Kidney capillary endothelial cell (primary cell): ENCODE data around the gene LIN28B.
"Not testable (repeated sequence)": the region's sequence is repeated elsewhere in the genome, so short reads cannot be mapped to it uniquely, and the experiment has no call there.

Source experiments
- DNase-seq: peaks from one replicate; pipeline ENCODE4 v3.0.0-alpha.2; 2018; ENCODE audit warnings: low spot score

The LIN28B gene

DNA sequence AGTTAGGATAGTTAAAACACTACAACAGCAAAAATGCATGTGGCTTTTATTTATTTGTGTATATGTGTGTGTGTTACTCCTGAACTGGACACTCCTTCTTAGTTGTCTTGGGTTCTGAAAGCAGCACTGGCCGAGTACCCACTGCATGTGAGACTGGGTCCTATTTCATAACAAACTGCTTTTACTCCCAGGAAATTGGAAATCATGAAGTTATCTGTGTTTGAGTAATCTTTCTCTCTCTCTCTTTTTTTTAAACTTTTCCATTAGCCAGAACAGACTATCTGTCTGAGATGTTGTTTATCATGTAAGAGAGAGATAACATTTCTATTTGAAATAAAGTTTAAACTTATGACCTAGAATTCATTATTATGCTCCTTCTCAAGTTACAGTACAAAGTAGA lies 110.4 kb downstream of the LIN28B start:
- DNase-seq: no peak

DNA sequence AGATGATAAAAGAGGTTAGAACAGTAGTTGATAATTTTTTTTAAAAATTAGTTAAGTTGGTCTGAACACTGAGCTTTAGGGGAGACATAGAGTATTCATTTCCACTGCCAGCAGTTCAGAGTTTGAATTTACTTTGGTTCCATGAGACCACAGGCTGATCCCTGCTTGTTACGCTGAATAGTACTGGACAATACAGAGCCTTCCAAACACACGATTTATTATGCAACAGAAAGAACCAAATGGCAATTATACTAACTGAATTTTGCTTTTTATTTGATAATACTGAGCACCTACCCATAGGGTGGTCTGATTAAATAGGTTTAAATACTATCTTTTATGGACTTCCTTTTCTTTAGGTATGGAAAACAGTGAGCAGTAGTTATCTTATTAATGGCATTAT lies 111.5 kb downstream of the LIN28B start:
- no peak for DNase-seq

DNA sequence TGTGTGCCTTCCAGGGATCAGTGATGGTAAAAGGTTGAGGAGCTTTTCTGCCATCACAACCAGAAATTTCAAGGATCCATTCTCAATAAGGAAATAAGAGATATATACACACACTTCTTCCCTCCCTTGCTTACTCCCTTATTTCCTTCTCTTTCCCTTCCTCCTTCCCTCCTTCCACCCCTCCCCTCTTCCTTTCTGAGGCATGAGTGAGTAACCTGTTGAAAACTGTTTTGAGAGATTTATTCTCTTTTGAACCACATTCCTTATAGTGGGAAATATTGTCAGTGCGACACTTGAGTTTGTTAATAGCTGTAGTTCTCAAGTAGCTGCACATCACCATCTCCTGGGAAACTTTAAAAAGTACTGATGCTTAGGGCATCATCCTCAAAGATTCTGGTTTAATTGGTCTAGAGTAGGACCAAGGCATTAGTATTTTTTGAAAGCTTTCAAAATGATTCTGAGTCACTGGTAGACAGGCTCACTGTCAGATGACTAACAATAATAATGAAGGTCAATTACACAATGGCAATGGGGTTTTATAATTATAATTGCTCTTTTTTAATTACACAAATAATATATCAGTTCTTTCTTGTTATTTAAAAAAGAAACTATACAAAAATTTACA lies 113.0 kb downstream of the LIN28B start:
- DNase-seq: no peak

DNA sequence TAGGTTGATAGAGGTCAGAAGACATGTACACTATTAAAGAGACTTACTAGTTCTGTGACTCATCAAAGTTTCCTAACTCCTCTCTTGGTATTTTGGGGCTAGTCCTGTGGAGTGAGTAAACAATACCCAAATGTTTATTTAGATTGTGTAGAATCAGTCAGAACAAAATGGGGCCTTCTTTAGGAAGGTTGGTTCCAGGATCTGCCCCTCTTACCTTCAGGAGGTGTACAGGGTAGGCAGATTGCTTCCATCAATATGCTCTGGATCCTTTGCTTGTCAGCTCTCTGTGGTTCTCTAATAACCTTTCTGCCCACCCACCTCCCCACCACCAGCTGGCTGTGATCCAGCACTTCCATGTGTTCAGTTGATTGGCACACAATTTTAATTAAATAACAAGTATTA lies 115.9 kb downstream of the LIN28B start:
- no peak for DNase-seq

DNA sequence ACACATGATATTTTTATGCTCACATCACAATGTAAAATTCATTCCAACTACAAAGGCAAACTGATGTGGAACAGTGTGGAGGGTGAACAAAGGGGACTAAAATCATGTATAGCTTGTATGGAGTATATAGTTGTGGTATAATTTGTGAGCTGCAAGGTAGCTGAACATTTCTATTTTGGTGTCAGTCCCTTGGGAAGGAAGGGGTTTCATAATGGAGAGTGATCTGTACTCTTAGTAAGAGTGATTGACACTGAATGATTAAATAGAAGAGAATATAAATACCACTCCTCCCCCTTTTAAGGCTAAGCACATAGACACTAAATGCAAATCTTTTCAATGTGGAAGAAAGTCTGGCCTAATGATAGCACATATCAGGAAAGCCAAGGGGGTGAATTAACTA lies 118.3 kb downstream of the LIN28B start:
- DNase-seq: no peak

DNA sequence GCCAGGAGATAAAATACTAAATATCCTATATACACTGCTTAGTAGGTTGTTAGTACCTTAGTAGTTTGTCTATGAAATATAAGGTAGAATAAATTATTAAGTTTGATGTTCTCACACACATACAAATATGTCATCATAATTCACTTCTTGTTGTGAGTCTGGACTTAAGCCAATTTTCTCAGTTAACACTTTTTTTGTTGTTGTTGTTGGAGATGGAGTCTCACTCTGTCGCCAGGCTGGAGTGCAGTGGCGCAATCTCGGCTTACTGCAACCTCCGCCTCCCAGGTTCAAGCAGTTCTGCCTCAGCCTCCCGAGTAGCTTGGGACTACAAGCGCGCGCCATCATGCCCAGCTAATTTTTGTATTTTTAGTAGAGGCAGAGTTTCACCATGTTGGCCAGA lies 119.5 kb downstream of the LIN28B start:
- DNase-seq: not testable (repeated sequence)

DNA sequence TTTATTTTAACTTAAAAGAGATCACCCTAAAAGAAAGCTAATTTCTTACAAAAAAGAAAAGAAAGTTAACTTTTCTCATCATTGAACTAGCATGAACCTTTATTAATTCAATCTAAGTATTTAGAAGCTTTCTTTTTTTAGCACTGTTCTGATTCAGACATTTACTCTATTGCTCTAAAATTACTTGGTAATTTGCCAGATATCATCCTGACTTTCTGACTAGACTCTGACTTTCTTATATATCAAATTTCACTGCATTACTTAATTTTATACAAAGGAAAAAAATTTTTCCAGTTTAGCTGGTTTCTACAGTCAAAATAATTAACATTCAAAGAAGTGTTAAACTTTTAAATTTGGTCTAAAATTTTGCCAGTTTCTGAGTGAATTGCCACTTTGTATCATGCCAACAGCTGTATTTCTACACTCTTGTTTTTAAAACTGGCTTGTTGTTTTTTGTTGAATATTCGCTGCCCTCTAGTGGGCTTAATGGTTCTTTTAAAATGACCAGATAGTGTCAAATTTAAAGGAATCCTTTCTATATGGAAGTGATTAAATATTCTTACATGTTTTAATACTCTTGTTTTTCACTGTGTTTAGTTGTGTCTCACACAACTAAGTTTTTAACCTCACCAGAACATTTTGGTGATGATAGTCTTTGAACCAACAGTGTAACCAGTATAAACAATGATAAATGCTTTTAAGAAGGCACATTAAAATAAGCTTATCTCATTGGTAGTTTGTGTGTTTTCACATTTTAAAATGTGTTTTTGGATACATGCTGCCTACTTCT lies 120.9 kb downstream of the LIN28B start:
- peak; percentile 58 for DNase-seq

DNA sequence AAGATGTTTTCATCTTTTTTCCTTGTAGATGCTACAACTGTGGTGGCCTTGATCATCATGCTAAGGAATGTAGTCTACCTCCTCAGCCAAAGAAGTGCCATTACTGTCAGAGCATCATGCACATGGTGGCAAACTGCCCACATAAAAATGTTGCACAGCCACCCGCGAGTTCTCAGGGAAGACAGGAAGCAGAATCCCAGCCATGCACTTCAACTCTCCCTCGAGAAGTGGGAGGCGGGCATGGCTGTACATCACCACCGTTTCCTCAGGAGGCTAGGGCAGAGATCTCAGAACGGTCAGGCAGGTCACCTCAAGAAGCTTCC lies 121.4 kb downstream of the LIN28B start:
- no peak for DNase-seq

DNA sequence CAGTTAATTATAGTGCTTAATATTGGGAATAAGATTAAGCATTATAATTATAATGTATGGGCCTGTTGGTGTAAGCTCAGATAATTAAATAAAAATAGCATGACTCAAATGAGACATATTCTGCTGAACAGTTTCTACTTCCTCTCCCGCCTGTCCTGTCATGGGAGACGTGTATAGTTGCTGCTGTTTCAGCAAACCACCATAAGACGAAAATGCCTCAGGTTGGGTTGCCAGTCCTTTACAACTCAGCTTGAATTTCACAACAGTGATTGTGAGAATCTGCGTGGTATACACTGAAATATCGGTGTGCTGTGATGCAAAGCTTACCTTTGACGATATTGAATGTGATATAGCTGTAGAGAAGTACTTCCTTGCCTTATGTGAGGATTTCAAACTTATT lies 123.4 kb downstream of the LIN28B start:
- DNase-seq: no peak

DNA sequence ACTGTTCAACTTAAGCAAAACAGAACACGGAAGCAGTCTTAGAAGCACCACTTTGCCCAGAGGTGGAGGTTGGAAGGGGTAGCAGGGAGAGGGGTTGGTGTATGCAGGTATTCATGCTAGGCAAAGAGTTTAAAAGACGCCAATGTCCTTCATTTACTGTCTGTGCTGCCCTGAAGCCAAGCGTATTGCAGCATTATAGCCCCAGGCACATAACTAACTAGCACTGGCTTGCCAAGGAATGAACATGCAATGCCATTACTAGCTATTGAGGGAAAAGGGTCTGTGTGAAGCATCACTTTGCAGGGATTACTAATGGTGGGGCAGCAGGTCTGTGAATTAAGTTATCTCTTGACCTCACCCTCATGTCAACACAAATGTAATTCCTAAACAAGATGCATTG lies 124.8 kb downstream of the LIN28B start:
- not testable (repeated sequence) for DNase-seq

DNA sequence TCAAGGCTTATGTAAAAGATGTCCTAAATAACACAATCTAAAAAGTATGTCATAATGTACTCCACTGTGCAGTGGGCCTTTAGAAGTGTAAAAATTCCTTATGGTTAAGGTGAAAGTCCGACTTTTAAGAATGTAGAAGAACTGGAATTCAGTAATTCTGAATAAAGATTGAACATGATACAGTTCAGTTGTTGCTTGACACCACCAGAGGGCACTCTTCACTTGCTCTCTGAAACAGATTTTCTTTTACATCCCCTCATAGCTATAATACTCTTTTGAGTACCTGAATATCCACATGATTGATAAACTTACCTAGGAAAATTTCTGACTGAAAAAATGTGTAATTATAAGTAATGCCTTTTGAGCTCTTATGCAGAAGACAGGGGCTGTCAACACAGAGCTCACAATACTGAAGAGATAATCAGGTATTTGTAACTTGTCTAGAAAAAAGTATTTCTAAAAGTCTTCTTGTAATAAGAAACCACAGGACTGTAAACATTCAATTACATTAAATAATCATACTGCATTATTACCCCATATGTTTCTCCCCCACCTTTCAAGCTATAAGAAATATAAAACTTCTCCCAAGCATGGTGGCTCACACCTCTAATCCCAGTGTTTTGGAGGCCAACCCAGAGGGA lies 130.8 kb downstream of the LIN28B start:
- DNase-seq: peak; percentile 58

DNA sequence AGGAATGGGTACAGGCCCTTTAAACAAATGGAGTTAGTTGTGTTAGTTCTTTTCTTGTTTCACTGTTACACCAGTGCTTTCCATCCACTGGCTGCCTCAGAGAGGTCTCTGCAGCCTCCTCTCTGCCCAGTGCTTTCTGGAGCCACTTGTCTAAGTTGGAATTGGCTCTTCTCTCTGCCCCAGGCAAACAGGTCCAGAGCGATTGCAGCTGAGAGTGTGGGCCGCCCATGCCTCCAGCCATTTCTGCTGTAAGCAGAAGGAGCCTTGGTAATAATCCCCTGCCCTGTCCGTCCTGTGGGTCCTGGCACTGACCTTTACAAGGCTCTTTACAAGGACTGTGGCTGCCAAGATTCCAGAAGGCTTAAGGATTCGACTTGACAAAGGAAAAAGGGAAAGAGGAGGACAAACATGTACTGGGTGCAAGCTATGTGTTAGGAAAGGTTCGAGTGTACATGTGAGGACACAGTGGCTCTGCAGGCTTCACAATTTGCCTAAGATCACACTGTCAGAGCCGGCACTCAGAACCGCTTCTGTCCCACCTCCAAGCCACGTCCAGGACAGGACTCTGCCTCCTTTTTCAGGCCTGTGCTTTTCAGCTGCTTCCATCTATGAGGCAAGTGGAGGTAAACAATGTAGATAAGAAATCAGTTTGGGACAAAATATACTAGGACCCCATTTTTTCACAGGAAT lies 134.4 kb downstream of the LIN28B start:
- no peak for DNase-seq

DNA sequence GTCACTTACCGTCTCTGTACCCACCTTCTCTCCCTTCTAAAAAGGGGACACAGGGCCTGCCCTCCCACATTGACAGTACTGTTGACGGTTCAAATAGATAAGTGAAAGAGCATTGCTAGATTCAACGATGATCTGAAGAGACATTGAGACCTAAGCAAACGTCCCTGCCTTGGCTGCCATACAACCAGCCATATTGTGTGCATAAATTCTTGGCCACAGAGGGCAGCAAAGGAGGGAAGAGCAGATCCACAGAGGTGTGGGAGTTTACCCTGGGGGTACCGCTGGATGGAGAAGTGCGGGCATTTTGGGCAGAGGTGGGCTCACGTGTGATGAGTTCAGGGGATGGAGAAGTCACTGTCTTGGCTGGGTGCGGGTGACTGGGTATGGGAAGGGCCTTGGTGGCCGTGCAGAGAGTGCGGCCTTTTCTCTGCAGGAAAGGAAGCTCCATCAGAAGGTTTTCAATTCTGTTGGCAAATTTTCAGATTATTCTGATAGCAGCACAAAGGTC lies 137.3 kb downstream of the LIN28B start:
- DNase-seq: no peak

DNA sequence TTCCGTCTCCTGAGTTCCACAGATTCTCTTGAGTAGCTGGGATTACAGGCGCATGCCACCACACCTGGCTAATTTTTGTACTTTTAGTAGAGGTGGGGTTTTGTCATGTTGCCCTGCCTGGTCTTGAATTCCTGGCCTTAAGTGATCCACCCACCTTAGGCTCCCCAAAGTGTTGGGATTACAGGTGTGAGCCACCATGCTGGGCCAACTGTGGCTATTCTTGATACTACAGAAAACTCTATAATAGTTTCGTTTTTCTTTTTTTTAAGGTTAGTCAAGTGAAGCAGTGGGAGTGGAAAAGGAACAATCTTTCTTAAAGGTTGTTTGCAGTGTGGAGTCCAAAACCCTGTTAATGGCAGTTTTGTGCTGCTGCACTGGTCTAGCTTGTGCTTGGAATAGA lies 138.2 kb downstream of the LIN28B start:
- DNase-seq: no peak

DNA sequence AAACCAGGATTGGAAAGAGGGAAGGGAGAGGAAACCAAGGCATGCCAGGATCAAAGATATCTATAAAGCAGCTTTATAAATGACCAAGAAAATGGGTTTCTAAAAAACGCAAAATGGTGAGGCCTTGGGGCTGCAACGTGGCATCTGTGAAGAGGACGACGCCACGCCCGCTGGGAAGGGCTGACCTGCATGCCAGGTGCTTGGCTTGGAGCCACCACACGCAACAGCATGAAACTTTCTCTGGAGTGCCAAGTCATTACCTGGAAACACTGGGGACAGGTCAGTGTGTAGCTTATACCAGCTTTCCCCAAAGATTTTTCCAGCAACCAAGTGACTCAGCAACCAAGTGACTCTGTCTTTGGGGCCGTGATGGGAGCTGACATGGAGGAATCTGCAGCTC lies 140.4 kb downstream of the LIN28B start:
- no peak for DNase-seq

DNA sequence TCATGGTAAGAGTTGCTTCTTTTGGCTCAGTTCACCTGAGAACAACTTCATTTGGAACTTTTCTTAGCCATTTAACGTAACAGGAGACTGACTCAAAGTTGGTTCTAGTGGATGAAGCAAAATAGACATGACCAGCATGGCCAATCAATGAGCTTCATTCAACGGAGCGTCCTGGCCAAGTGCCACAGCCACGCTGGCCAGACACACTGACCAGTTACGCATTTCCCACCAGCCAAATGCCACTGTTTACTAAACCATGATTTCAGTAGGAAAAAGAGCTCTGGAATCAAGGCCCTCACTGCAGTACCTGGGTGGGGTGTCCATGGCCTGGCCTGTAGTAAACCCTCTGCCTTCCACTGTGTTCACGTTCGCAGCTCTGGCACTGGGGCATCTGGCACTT lies 142.5 kb downstream of the LIN28B start:
- no peak for DNase-seq

DNA sequence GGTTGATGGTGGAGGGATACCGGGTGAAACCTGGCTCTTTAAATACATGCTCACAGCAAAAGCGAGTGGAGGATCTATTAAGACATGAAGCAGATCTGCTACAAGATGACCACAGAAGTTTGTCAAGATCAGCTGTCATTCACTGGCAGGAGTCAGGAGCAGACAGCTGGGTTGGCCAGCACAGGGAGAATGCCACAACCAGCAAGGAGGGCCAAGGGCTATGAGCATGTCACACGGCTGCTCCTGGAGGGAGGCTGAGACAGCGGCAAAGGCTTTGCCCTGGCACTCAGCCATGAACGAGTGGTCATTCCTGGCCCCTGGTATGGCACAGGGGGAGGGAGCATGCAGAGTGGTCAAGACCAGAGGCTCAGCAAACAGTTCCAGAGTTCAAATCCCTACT lies 145.3 kb downstream of the LIN28B start:
- DNase-seq: no peak

DNA sequence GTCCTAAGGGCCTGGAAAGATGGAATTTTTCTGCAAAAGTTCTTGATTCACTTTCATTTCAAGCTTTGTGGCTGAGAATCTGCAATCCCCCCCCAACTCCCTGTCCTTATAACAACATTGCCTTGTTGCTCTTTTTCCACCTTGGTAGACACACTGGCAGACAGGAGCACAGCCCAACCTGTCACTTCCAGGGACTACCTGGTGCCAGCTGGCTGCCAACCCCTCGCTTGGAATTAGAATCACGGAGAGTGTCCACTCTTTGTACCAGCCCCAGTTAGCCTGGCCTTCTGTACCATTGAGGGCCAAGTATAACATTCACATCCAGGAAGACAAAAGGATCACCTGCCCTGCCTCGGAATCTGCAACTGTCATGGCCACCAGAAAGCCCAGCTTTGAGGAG lies 148.2 kb downstream of the LIN28B start:
- DNase-seq: no peak

DNA sequence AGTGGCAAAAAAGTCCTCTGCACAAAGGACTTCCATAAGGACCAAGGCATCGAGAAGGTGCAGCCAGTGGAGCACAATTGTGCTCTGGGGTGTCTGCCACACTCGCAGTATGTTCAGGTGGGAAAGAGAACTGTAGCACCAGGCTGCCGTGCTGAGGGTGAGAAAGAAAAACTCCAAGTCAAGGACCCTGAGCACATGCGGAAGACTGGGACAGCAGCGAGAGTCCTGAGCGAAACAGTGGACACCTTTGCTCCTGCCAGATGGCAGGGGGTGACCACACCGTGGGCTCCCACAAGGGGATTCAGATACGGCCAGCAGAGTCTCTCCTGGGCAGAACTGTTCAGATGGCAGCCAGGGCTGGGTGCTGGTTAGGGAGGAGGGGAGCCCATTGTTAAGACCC lies 149.4 kb downstream of the LIN28B start:
- no peak for DNase-seq

DNA sequence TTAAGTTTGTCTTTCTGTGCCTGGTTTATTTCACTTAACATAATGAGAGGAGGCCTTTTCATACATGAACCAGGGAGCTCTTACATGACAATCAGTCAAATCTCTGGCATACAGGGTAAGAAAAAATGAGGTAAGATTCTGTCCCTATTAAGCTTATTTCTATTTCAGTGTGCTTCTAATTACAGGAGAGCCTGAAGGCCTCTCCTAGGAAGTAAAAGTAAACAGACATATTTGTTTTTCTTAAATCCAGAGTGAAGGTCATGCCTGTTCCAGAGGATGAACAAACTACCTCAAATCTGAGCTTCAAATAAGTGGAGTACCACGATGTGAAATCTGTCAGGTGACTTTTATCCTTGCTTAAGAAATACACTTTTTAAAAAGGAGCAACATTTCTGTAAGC lies 150.3 kb downstream of the LIN28B start:
- no peak for DNase-seq

DNA sequence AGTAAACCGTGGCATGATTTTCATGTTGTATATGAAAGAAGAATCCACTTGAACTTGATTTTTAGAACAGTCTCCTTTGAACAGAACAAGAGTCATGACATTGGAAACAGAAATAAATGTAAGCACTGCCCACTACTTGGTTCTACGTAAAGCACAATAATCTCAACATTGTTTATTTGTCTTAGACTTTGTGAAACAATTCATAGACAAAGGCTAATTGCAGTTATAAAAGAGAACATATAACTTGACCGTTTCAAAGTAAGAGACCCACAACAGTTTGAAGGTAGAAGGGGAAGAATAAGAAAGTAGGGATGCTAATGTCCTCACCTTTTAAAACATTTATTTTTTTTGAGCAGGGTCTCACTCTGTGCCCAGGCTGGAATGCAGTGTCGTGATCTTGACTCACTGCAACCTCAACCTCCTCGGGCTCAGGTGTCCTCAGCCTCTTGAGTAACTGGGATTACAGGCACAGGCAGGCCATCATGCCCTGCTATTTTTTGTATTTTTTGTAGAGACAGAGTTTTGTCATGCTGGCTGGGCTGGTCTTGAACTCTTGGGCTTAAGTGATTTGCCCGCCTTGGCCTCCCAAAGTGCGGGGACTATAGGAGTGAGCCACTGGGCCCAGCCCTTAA lies 151.8 kb downstream of the LIN28B start:
- DNase-seq: no peak
